GM12891 (cell line): Measurements from ENCODE around the gene TMIE.

ENCODE experiments used
- POLR2A ChIP-seq: IDR thresholded peaks from 2 replicates; pipeline ENCODE4 v1.6.1; 2011; ENCODE audit warnings: low read depth, low read length, control low read depth
- POLR2AphosphoS5 ChIP-seq: IDR thresholded peaks from 2 replicates; pipeline ENCODE4 v1.6.1; 2011; ENCODE audit warnings: low read depth, low read length, control low read depth
- POU2F2 ChIP-seq: IDR thresholded peaks from 2 replicates; pipeline ENCODE4 v1.6.1; 2011; ENCODE audit warnings: low read depth, mild to moderate bottlenecking, control low read depth, low read length, moderate library complexity
- TAF1 ChIP-seq: IDR thresholded peaks from 2 replicates; pipeline ENCODE4 v1.6.1; 2011; ENCODE audit warnings: low read depth, low read length, control low read depth

DNA sequence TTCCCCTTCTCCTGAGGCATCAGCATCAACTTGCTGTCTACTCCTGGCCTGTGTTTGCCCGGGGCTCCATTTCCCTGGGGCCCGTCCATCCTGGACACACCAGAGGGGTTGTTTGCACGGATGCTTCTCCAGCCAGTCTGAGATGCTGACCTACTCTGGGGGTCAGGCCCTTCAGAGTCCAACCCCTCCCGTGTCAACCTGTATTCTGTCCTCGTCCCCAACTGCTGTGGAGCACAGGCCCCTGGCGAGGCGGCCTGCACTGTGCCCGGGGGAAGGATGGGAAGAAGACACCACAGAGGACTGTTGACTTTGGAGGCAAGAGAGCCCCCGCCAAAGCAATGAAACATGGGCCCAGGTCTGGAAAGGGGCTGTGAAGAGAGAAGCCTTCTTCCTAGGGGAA lies 33.5 kb upstream of the TMIE start:
- no peak for TF ChIP-seq POLR2A
- TF ChIP-seq TAF1, result no peak
- no peak for TF ChIP-seq POLR2AphosphoS5
- TF ChIP-seq POU2F2, result no peak
